GM12878 (cell line): ENCODE data around the gene SLC25A45. TPM values are rescaled to one million over a fixed set of nuclear protein-coding genes. Genes with fewer than 3 reads are reported as not detected.

Experiments
- BHLHE40 ChIP-seq, 2 experiments: fragments of 450-650 bp in 1 of 2; IDR thresholded peaks; 2 replicates each; pipeline ENCODE4 v1.6.1; 2011 to 2017; ENCODE audit warnings: low read depth in 2 of 2, borderline replicate concordance in 1 of 2, improper control_type of control experiment in 1 of 2, low read length in 1 of 2, mild to moderate bottlenecking in 1 of 2
- CBFB ChIP-seq: IDR thresholded peaks from 2 replicates; pipeline ENCODE4 v1.6.1; 2016; ENCODE audit warnings: antibody characterized with exemption, low read depth
- CBX5 ChIP-seq: sonication (generic); IDR thresholded peaks from 2 replicates; pipeline ENCODE4 v1.6.1; 2016; ENCODE audit warnings: low read depth, moderate library complexity, mild to moderate bottlenecking, inconsistent platforms
- GABPA ChIP-seq: IDR thresholded peaks from 2 replicates; pipeline ENCODE4 v1.6.1; 2014; ENCODE audit warnings: antibody characterized with exemption, low read depth, mild to moderate bottlenecking, inconsistent platforms
- HCFC1 ChIP-seq: fragments of 150-350 bp; IDR thresholded peaks from 2 replicates; pipeline ENCODE4 v1.6.1; 2014; ENCODE audit warnings: low read length
- IKZF2 ChIP-seq, 2 experiments: fragments of 450-650 bp; IDR thresholded peaks; 2 replicates each; pipeline ENCODE4 v1.6.1; 2017; ENCODE audit warnings: mild to moderate bottlenecking in 2 of 2, moderate library complexity in 2 of 2
- IRF3 ChIP-seq: fragments of 450-650 bp; IDR thresholded peaks from 2 replicates; pipeline ENCODE4 v1.6.1; 2014; ENCODE audit warnings: mild to moderate bottlenecking
- KAT2A ChIP-seq: conservative IDR thresholded peaks from 2 replicates; pipeline ENCODE4 v1.6.1; 2011; ENCODE audit warnings: low read depth, low read length; ENCODE audit not compliant: control insufficient read depth
- KDM1A ChIP-seq: fragments of 200-600 bp; sonication (generic); IDR thresholded peaks from 2 replicates; pipeline ENCODE4 v1.6.1; 2016; ENCODE audit warnings: borderline replicate concordance
- KLF5 ChIP-seq: fragments of 450-650 bp; IDR thresholded peaks from 2 replicates; pipeline ENCODE4 v1.6.1; 2014; ENCODE audit warnings: mild to moderate bottlenecking; ENCODE audit not compliant: partially characterized antibody
- LARP7 ChIP-seq: fragments of 450-650 bp; IDR thresholded peaks from 2 replicates; pipeline ENCODE4 v1.6.1; 2017; ENCODE audit warnings: mild to moderate bottlenecking
- NFXL1 ChIP-seq: fragments of 450-650 bp; IDR thresholded peaks from 2 replicates; pipeline ENCODE4 v1.6.1; 2017; ENCODE audit warnings: antibody characterized with exemption, mild to moderate bottlenecking, borderline replicate concordance
- NR2F1 ChIP-seq: fragments of 450-650 bp; conservative IDR thresholded peaks from 2 replicates; pipeline ENCODE4 v1.6.1; 2017; ENCODE audit warnings: mild to moderate bottlenecking
- PAX5 ChIP-seq: IDR thresholded peaks from 2 replicates; pipeline ENCODE4 v1.6.1; 2011; ENCODE audit warnings: low read depth, low read length, borderline replicate concordance
- POLR2A ChIP-seq: IDR thresholded peaks from 2 replicates; pipeline ENCODE4 v1.6.1; 2011; ENCODE audit warnings: low read depth, mild to moderate bottlenecking, low read length
- POLR2AphosphoS5 ChIP-seq: IDR thresholded peaks from 2 replicates; pipeline ENCODE4 v1.6.1; 2011; ENCODE audit warnings: mild to moderate bottlenecking, low read length, inconsistent platforms
- RAD21 ChIP-seq: IDR thresholded peaks from 2 replicates; pipeline ENCODE4 v1.6.1; 2011; ENCODE audit warnings: mild to moderate bottlenecking, low read depth, low read length, moderate library complexity; ENCODE audit not compliant: insufficient read depth
- SP1 ChIP-seq: IDR thresholded peaks from one replicate; pipeline ENCODE4 v1.6.1; 2011; ENCODE audit warnings: low read depth, low read length
- SUZ12 ChIP-seq: fragments of 200-600 bp; sonication (generic); IDR thresholded peaks from one replicate; pipeline ENCODE4 v1.6.1; 2018; ENCODE audit warnings: antibody characterized with exemption, mild to moderate bottlenecking; ENCODE audit not compliant: unreplicated experiment
- TCF3 ChIP-seq: IDR thresholded peaks from 2 replicates; pipeline ENCODE4 v1.6.1; 2012; ENCODE audit warnings: low read depth, mild to moderate bottlenecking, low read length, borderline replicate concordance; ENCODE audit not compliant: insufficient read depth
- USF1 ChIP-seq: IDR thresholded peaks from 2 replicates; pipeline ENCODE4 v1.6.1; 2011; ENCODE audit warnings: borderline replicate concordance, low read depth, mild to moderate bottlenecking, moderate library complexity, mixed read lengths, low read length; ENCODE audit not compliant: insufficient read depth; ENCODE audit errors: extremely low read length
- YY1 ChIP-seq: IDR thresholded peaks from 2 replicates; pipeline ENCODE4 v1.6.1; 2011; ENCODE audit warnings: low read depth, mild to moderate bottlenecking, low read length
- ZBED1 ChIP-seq: IDR thresholded peaks from 2 replicates; pipeline ENCODE4 v1.6.1; 2016; ENCODE audit warnings: borderline replicate concordance
- ZNF274 ChIP-seq: IDR thresholded peaks from one replicate; pipeline ENCODE4 v1.8.0; 2011; ENCODE audit not compliant: insufficient read length, insufficient read depth
- ZNF384 ChIP-seq: IDR thresholded peaks from 2 replicates; pipeline ENCODE4 v1.6.1; 2012; ENCODE audit warnings: low read depth, mild to moderate bottlenecking, low read length, improper control_type of control experiment, borderline replicate concordance
- ZNF687 ChIP-seq: fragments of 450-650 bp; IDR thresholded peaks from 2 replicates; pipeline ENCODE4 v1.6.1; 2017; ENCODE audit warnings: mild to moderate bottlenecking, moderate library complexity
- polyA plus RNA-seq, 11 experiments: library from polyadenylated mRNA; depleted of rRNA in 4 of 11; unstranded in 6 of 11; stranded (reverse) in 5 of 11; fragments of >200 nt; fragmentation: Nextera tagmentation in 4 of 11; fragmentation: Illumina TruSeq in 1 of 11; extraction: Ambion mirVana in 4 of 11; extraction: Trizol in 1 of 11; gene quantifications; 1 replicate in 1 of 11; 2 replicates in 10 of 11; pipeline versions ENCODE4 v1.2.1 to v1.2.3, GENCODE V29; 2011 to 2016; ENCODE audit warnings: inconsistent platforms in 2 of 11, missing spikeins in 2 of 11, low read depth in 1 of 11
- total RNA-seq, 4 experiments: library from RNA; depleted of rRNA in 3 of 4; stranded (reverse); fragments of >200 nt in 3 of 4; fragmentation: Illumina TruSeq in 1 of 4; extraction: Trizol in 1 of 4; gene quantifications; 2 replicates each; pipeline versions ENCODE4 v1.2.1 to v1.2.3, GENCODE V29; 2013 to 2021

SLC25A45 gene
- total and polyA plus RNA-seq, 10 of the 15 experiments (the other 5 are each of a cell fraction or from before 2014, with no cell fraction given): 4.1 to 35.2 (median 20.3) TPM

GRCh38 chr11:65421794-65422632 lies 39.6 kb upstream of the SLC25A45 start (continued):
- no peak for TF ChIP-seq KDM1A
- TF ChIP-seq ZNF274: no peak
- no peak for TF ChIP-seq CBX5
- TF ChIP-seq USF1: peak; percentile 40
- TF ChIP-seq YY1: no peak; the same call in 1 of the 2 replicates
- peak; percentile 97 to 99 for TF ChIP-seq BHLHE40 (IDR thresholded peaks at IDR 0.05; ENCODE audit: borderline replicate concordance in 1 of 2, low read depth in 2 of 2, low read length in 1 of 2)
- TF ChIP-seq POLR2AphosphoS5: 0 out of 2 replicates have a peak, but pooled peaks have one; percentile 9
- peak; percentile 61; the same call in 1 of the 2 replicates for TF ChIP-seq POLR2A
- TF ChIP-seq SUZ12: no peak
- no peak for TF ChIP-seq RAD21
- TF ChIP-seq GABPA: no peak
- peak; percentile 99 for TF ChIP-seq IKZF2 (IDR thresholded peaks at IDR 0.05)
- TF ChIP-seq CBFB: no peak
- no peak for TF ChIP-seq HCFC1
- TF ChIP-seq IRF3: no peak
- TF ChIP-seq TCF3: peak; percentile 76; the same call in 1 of the 2 replicates
- TF ChIP-seq SP1: peak; percentile 73
- TF ChIP-seq NR2F1: no peak
- peak; percentile 59 for TF ChIP-seq LARP7
- TF ChIP-seq KLF5: no peak
- peak; percentile 54; the same call in 1 of the 2 replicates for TF ChIP-seq PAX5
- peak; percentile 57 for TF ChIP-seq ZNF687
- TF ChIP-seq ZBED1: no peak
- TF ChIP-seq KAT2A: no peak
- no peak for TF ChIP-seq ZNF384
- no peak for TF ChIP-seq NFXL1
